Erythroblast (primary cell): Measurements from ENCODE around the gene MRPL51.

ENCODE experiments used
- GATA1 ChIP-seq: IDR thresholded peaks from 2 replicates; pipeline ENCODE4 v1.6.1; 2011; ENCODE audit warnings: low read depth, mild to moderate bottlenecking, control low read depth, low read length, moderate library complexity
- POLR2A ChIP-seq: IDR thresholded peaks from 2 replicates; pipeline ENCODE4 v1.6.1; 2011; ENCODE audit warnings: mild to moderate bottlenecking, low read length

- no peak for TF ChIP-seq POLR2A
- TF ChIP-seq GATA1: no peak
Observed at GRCh38 chr12:6465467-6466183, 27.4 kb downstream of the MRPL51 start.
